ENCODE data around the gene RITA1.

The RITA1 gene

DNA sequence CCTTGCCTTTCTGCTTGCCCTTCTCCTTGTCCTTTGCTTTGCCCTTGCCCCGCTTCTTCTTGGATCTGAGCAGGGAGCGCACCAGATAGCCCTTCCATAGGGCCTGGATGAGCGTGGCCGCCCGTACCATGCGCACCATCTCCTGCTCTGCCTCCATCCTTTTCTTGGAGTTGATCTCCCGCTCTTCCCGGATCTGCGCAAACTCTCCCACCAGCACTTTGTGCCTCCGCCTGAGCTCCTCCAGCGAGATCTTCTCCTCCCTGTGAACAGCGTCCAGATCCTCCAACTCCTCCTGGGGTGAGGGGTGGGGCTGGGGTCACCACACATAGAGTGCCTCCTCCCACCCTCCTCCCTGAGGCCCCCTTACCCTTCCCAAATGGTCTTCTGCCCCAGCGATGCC is 10.1 kb downstream of the RITA1 start:
- no peak overlapping the region for H3K4me3 ChIP-seq (ENCODE audit: control insufficient read depth in 1 of 7, extremely low read depth in 1 of 7, insufficient read depth in 4 of 7, low read depth in 2 of 7, low read length in 6 of 7)
- H3K27me3 ChIP-seq (replicated peaks in 2 of 5; ENCODE audit: control insufficient read depth in 4 of 5, insufficient read depth in 5 of 5, low read length in 4 of 5), result no peaks in the 10 kb centered on the region
- ChIA-PET CTCF (interaction anchor here (0.6 to 3.9 kb wide), 13 partner anchors 9 to 210 kb away, joined by 3 to 44 read pairs (median 4); no protein-coding TSS in a partner anchor), POLR2A (no interaction called here)
- H3K9me3 ChIP-seq (ENCODE audit: control extremely low read depth in 1 of 5, control insufficient read depth in 4 of 5, insufficient read depth in 2 of 5, low read depth in 1 of 5, low read length in 4 of 5), result no peaks in the 10 kb centered on the region
- peaks cover 0 to 4% (median 0%) of the 10 kb centered on the region in 4 experiments for H3K4me1 ChIP-seq (ENCODE audit: control extremely low read depth in 1 of 4, control insufficient read depth in 4 of 4, insufficient read depth in 4 of 4, low read length in 3 of 4)
- peaks cover 2 to 24% (median 16%) of the 10 kb centered on the region in 4 experiments for H3K36me3 ChIP-seq (ENCODE audit: control insufficient read depth in 4 of 4, insufficient read depth in 4 of 4, low read length in 3 of 4)
- 100% methylated on average over 6 of the region's 13 CpGs for WGBS (ENCODE audit: insufficient coverage)
- H3K27ac ChIP-seq (ENCODE audit: insufficient read depth in 1 of 2, low read depth in 1 of 2, low read length in 2 of 2, poor library complexity in 1 of 2, severe bottlenecking in 2 of 2), result no peak overlapping the region
- DNase-seq, result no peak

DNA sequence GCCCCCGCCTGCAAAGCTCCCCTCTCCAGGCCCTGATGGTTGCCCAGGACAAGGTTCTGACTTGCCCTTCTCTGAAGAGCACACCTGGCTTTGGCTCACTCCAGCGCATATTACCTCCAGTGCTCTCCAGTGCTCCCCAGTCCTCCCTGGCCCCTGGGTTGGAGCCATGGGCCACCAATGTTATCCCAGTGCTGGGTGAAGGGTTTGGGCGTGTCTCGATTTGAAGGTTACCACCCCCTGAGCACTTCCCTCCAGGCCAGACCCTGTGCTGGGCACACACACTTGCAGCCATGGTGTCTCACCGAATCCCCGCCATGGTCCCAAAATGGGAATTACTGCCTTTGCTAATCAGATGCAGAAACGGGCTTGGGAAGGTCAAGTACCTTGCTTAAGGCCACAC is 11.1 kb downstream of the RITA1 start:
- Histone ChIP-seq H3K36me3 (ENCODE audit: control insufficient read depth in 4 of 4, insufficient read depth in 4 of 4, low read length in 3 of 4) (peaks cover 2 to 14% (median 9%) of the 10 kb centered on the region in 4 experiments), H3K27me3 (replicated peaks in 2 of 5; ENCODE audit: control insufficient read depth in 4 of 5, insufficient read depth in 5 of 5, low read length in 4 of 5) (no peaks in the 10 kb centered on the region), H3K27ac (ENCODE audit: insufficient read depth in 1 of 2, low read depth in 1 of 2, low read length in 2 of 2, poor library complexity in 1 of 2, severe bottlenecking in 2 of 2) (no peak overlapping the region), H3K4me3 (ENCODE audit: control insufficient read depth in 1 of 7, extremely low read depth in 1 of 7, insufficient read depth in 4 of 7, low read depth in 2 of 7, low read length in 6 of 7) (no peak overlapping the region), H3K9me3 (ENCODE audit: control extremely low read depth in 1 of 5, control insufficient read depth in 4 of 5, insufficient read depth in 2 of 5, low read depth in 1 of 5, low read length in 4 of 5) (no peaks in the 10 kb centered on the region), H3K4me1 (ENCODE audit: control extremely low read depth in 1 of 4, control insufficient read depth in 4 of 4, insufficient read depth in 4 of 4, low read length in 3 of 4) (peaks cover 0 to 4% (median 0%) of the 10 kb centered on the region in 4 experiments)
- ChIA-PET CTCF (interaction anchor here (0.7 to 3.9 kb wide), 13 partner anchors 8 to 229 kb away, joined by 3 to 44 read pairs (median 4); no protein-coding TSS in a partner anchor), POLR2A (interaction anchor here (0.6 kb wide), 1 partner anchor 32 kb away, joined by 3 read pairs; no protein-coding TSS in a partner anchor)
- DNase-seq, result no peak
- WGBS (ENCODE audit: insufficient coverage), result 87% methylated on average over 6 of the region's 7 CpGs

- Histone ChIP-seq H3K27ac (ENCODE audit: insufficient read depth in 1 of 2, low read depth in 1 of 2, low read length in 2 of 2, poor library complexity in 1 of 2, severe bottlenecking in 2 of 2) (no peak overlapping the region), H3K4me1 (ENCODE audit: control extremely low read depth in 1 of 4, control insufficient read depth in 4 of 4, insufficient read depth in 4 of 4, low read length in 3 of 4) (peaks cover 0 to 4% (median 0%) of the 10 kb centered on the region in 4 experiments), H3K36me3 (ENCODE audit: control insufficient read depth in 4 of 4, insufficient read depth in 4 of 4, low read length in 3 of 4) (peaks cover under 1 to 10% (median 7%) of the 10 kb centered on the region in 4 experiments), H3K27me3 (replicated peaks in 2 of 5; ENCODE audit: control insufficient read depth in 4 of 5, insufficient read depth in 5 of 5, low read length in 4 of 5) (no peaks in the 10 kb centered on the region), H3K9me3 (ENCODE audit: control extremely low read depth in 1 of 5, control insufficient read depth in 4 of 5, insufficient read depth in 2 of 5, low read depth in 1 of 5, low read length in 4 of 5) (no peaks in the 10 kb centered on the region), H3K4me3 (ENCODE audit: control insufficient read depth in 1 of 7, extremely low read depth in 1 of 7, insufficient read depth in 4 of 7, low read depth in 2 of 7, low read length in 6 of 7) (no peak overlapping the region)
- WGBS (ENCODE audit: insufficient coverage), result 0% methylated on average over 1 of the region's 4 CpGs
- ChIA-PET POLR2A (interaction anchor here (0.6 kb wide), 1 partner anchor 32 kb away, joined by 3 read pairs; no protein-coding TSS in a partner anchor), CTCF (interaction anchor here (0.7 to 3.9 kb wide), 22 partner anchors 8 to 726 kb away, joined by 3 to 44 read pairs (median 4); no protein-coding TSS in a partner anchor)
- peak; percentile 84 to 91 (median 88) for DNase-seq
These were observed 11.5 kb downstream of the RITA1 start for GRCh38 chr12:113196990-113197389.

GRCh38 chr12:113197518-113198077 is 12.1 kb downstream of the RITA1 start:
- Histone ChIP-seq H3K9me3 (ENCODE audit: control extremely low read depth in 1 of 5, control insufficient read depth in 4 of 5, insufficient read depth in 2 of 5, low read depth in 1 of 5, low read length in 4 of 5) (no peaks in the 10 kb centered on the region), H3K27ac (ENCODE audit: insufficient read depth in 1 of 2, low read depth in 1 of 2, low read length in 2 of 2, poor library complexity in 1 of 2, severe bottlenecking in 2 of 2) (no peak overlapping the region), H3K27me3 (replicated peaks in 2 of 5; ENCODE audit: control insufficient read depth in 4 of 5, insufficient read depth in 5 of 5, low read length in 4 of 5) (no peaks in the 10 kb centered on the region), H3K4me3 (ENCODE audit: control insufficient read depth in 1 of 7, extremely low read depth in 1 of 7, insufficient read depth in 4 of 7, low read depth in 2 of 7, low read length in 6 of 7) (no peak overlapping the region), H3K36me3 (ENCODE audit: control insufficient read depth in 4 of 4, insufficient read depth in 4 of 4, low read length in 3 of 4) (peaks cover 0 to 5% (median 4%) of the 10 kb centered on the region in 4 experiments), H3K4me1 (ENCODE audit: control extremely low read depth in 1 of 4, control insufficient read depth in 4 of 4, insufficient read depth in 4 of 4, low read length in 3 of 4) (peaks cover 0 to 4% (median 0%) of the 10 kb centered on the region in 4 experiments)
- POLR2A ChIA-PET, result interaction anchor here (0.9 kb wide), 1 partner anchor 35 kb away, joined by 3 read pairs; no protein-coding TSS in a partner anchor
- CTCF ChIA-PET, result interaction anchor here (0.7 to 3.9 kb wide), 16 partner anchors 7 to 725 kb away, joined by 3 to 44 read pairs (median 4); no protein-coding TSS in a partner anchor
- 98% methylated on average over 6 of the region's 8 CpGs for WGBS (ENCODE audit: insufficient coverage)
- no peak for DNase-seq

- Histone ChIP-seq H3K27ac (ENCODE audit: insufficient read depth in 1 of 2, low read depth in 1 of 2, low read length in 2 of 2, poor library complexity in 1 of 2, severe bottlenecking in 2 of 2) (no peak overlapping the region), H3K4me3 (ENCODE audit: control insufficient read depth in 1 of 7, extremely low read depth in 1 of 7, insufficient read depth in 4 of 7, low read depth in 2 of 7, low read length in 6 of 7) (no peak overlapping the region), H3K27me3 (replicated peaks in 2 of 5; ENCODE audit: control insufficient read depth in 4 of 5, insufficient read depth in 5 of 5, low read length in 4 of 5) (no peaks in the 10 kb centered on the region), H3K36me3 (ENCODE audit: control insufficient read depth in 4 of 4, insufficient read depth in 4 of 4, low read length in 3 of 4) (no peaks in the 10 kb centered on the region), H3K4me1 (ENCODE audit: control extremely low read depth in 1 of 4, control insufficient read depth in 4 of 4, insufficient read depth in 4 of 4, low read length in 3 of 4) (peaks cover 0 to 4% (median 0%) of the 10 kb centered on the region in 4 experiments), H3K9me3 (ENCODE audit: control extremely low read depth in 1 of 5, control insufficient read depth in 4 of 5, insufficient read depth in 2 of 5, low read depth in 1 of 5, low read length in 4 of 5) (no peaks in the 10 kb centered on the region)
- POLR2A ChIA-PET, result interaction anchor here (0.9 kb wide), 1 partner anchor 35 kb away, joined by 3 read pairs; no protein-coding TSS in a partner anchor
- CTCF ChIA-PET, result interaction anchor here (0.7 to 3.9 kb wide), 4 partner anchors 19 to 113 kb away, joined by 3 to 44 read pairs (median 4); no protein-coding TSS in a partner anchor
- no peak for DNase-seq
- WGBS (ENCODE audit: insufficient coverage), result 89% methylated on average over 1 of the region's 1 CpG
These were observed 12.8 kb downstream of the RITA1 start for GRCh38 chr12:113198296-113198695.

- no peaks in the 10 kb centered on the region for H3K36me3 ChIP-seq (ENCODE audit: control insufficient read depth in 4 of 4, insufficient read depth in 4 of 4, low read length in 3 of 4)
- WGBS (ENCODE audit: insufficient coverage), result 99% methylated on average over 9 of the region's 12 CpGs
- no peak overlapping the region for H3K4me3 ChIP-seq (ENCODE audit: control insufficient read depth in 1 of 7, extremely low read depth in 1 of 7, insufficient read depth in 4 of 7, low read depth in 2 of 7, low read length in 6 of 7)
- POLR2A ChIA-PET, result interaction anchor here (1.3 kb wide), 1 partner anchor 33 kb away, joined by 3 read pairs; no protein-coding TSS in a partner anchor
- no peak overlapping the region for H3K27ac ChIP-seq (ENCODE audit: insufficient read depth in 1 of 2, low read depth in 1 of 2, low read length in 2 of 2, poor library complexity in 1 of 2, severe bottlenecking in 2 of 2)
- H3K4me1 ChIP-seq (ENCODE audit: control extremely low read depth in 1 of 4, control insufficient read depth in 4 of 4, insufficient read depth in 4 of 4, low read length in 3 of 4), result peaks cover 0 to 13% (median 7%) of the 10 kb centered on the region in 4 experiments
- no peaks in the 10 kb centered on the region for H3K27me3 ChIP-seq (replicated peaks in 2 of 5; ENCODE audit: control insufficient read depth in 4 of 5, insufficient read depth in 5 of 5, low read length in 4 of 5)
- no peak for DNase-seq
- H3K9me3 ChIP-seq (ENCODE audit: control extremely low read depth in 1 of 5, control insufficient read depth in 4 of 5, insufficient read depth in 2 of 5, low read depth in 1 of 5, low read length in 4 of 5), result no peaks in the 10 kb centered on the region
- CTCF ChIA-PET, result interaction anchor here (0.6 to 3.7 kb wide), 8 partner anchors 8 to 112 kb away, joined by 3 to 19 read pairs (median 4); no protein-coding TSS in a partner anchor
These were observed 14.7 kb downstream of the RITA1 start for GRCh38 chr12:113200021-113200797.
